ENCODE data around the gene STRIP2. TPM values are rescaled to one million over a fixed set of nuclear protein-coding genes. Genes with fewer than 3 reads are reported as not detected.
"Not testable (repeated sequence)": the region's sequence is repeated elsewhere in the genome, so short reads cannot be mapped to it uniquely, and the experiment has no call there.

The STRIP2 gene
- total RNA-seq, 1 experiment from 2014 or later: 9.9 TPM

- no peaks in the 10 kb centered on the region for H3K79me1 ChIP-seq (ENCODE audit: insufficient read depth, low read depth, low read length, poor library complexity, severe bottlenecking)
- DNase-seq: no peak
Measured at GRCh38 chr7:129471402-129471827, 37.2 kb downstream of the STRIP2 start.

GRCh38 chr7:129475931-129476330 is 41.7 kb downstream of the STRIP2 start:
- H2AFZ ChIP-seq (ENCODE audit: low read length); H3K23ac ChIP-seq (ENCODE audit: insufficient read length, low read depth, low read length); H3K27ac Mint-ChIP-seq; H2BK12ac ChIP-seq (ENCODE audit: insufficient read length, low read depth, low read length); DNase-seq; H2AK5ac ChIP-seq (ENCODE audit: insufficient read length, low read length); H2BK20ac ChIP-seq (ENCODE audit: low read depth, low read length, poor library complexity, severe bottlenecking); H2BK120ac ChIP-seq (ENCODE audit: low read depth, low read length, poor library complexity, severe bottlenecking); H3K9ac ChIP-seq (ENCODE audit: extremely low read depth, insufficient read length, low read length); H3K79me2 ChIP-seq (ENCODE audit: insufficient read depth, low read length); H4K91ac ChIP-seq (ENCODE audit: insufficient read length, low read depth, low read length); H3K18ac ChIP-seq (ENCODE audit: insufficient read length, low read depth, low read length); H3K9me3 ChIP-seq (ENCODE audit: control insufficient read depth, low read depth, low read length); H3K4ac ChIP-seq (ENCODE audit: low read depth, low read length); H2BK15ac ChIP-seq (ENCODE audit: low read depth, low read length); H3K4me1 Mint-ChIP-seq; H3K4me1 ChIP-seq (ENCODE audit: insufficient read depth, low read length); H4K20me1 ChIP-seq (ENCODE audit: control insufficient read depth, insufficient read depth, insufficient read length); H3K79me1 ChIP-seq (ENCODE audit: insufficient read depth, low read depth, low read length, poor library complexity, severe bottlenecking); H3K27ac ChIP-seq (ENCODE audit: insufficient read length, low read depth, low read length); H3K4me2 ChIP-seq (ENCODE audit: insufficient read depth, insufficient read length, low read length); H3T11ph ChIP-seq (ENCODE audit: low read length); H4K8ac ChIP-seq (replicated peaks; ENCODE audit: insufficient read length, low read depth, low read length); H3K27me3 Mint-ChIP-seq (ENCODE audit: low read depth); H3K27me3 ChIP-seq (ENCODE audit: insufficient read depth, low read length); H4K5ac ChIP-seq (ENCODE audit: insufficient read length, low read depth, low read length); H2BK5ac ChIP-seq (ENCODE audit: insufficient read length, low read length); H3K4me3 Mint-ChIP-seq; H3K14ac ChIP-seq (ENCODE audit: insufficient read depth, low read length); H3K56ac ChIP-seq (ENCODE audit: insufficient read length, low read depth, low read length); H3K23me2 ChIP-seq (ENCODE audit: insufficient read length, low read depth, low read length, poor library complexity, severe bottlenecking): not testable (repeated sequence)
- H3K9me3 Mint-ChIP-seq: peaks cover 15 to 20% of the 10 kb centered on the region in 2 experiments
- H3K36me3 Mint-ChIP-seq (ENCODE audit: insufficient read depth in 1 of 3, low read depth in 3 of 3): peaks cover 26 to 32% (median 30%) of the 10 kb centered on the region in 3 experiments
- WGBS (ENCODE audit: extremely low coverage, insufficient read length, low lambda C conversion rate): no CpG with 5 or more reads among the region's 27 CpGs

More at GRCh38 chr7:129471402-129471827, 37.2 kb downstream of the STRIP2 start:
- no peak overlapping the region for H2BK20ac ChIP-seq (ENCODE audit: low read depth, low read length, poor library complexity, severe bottlenecking)
- no peaks in the 10 kb centered on the region; the same call in 1 of the 2 replicates for H3K4me1 ChIP-seq (ENCODE audit: insufficient read depth, low read length)
- Mint-ChIP-seq H3K9me3 (peaks cover 7 to 11% of the 10 kb centered on the region in 2 experiments), H3K27me3 (ENCODE audit: low read depth) (no peaks in the 10 kb centered on the region), H3K36me3 (ENCODE audit: insufficient read depth in 1 of 3, low read depth in 3 of 3) (peaks cover 12 to 22% (median 15%) of the 10 kb centered on the region in 3 experiments), H3K27ac (no peak overlapping the region), H3K4me3 (no peak overlapping the region), H3K4me1 (peaks cover 19 to 20% of the 10 kb centered on the region in 2 experiments)
- no peaks in the 10 kb centered on the region for H4K20me1 ChIP-seq (ENCODE audit: control insufficient read depth, insufficient read depth, insufficient read length)
- H2BK5ac ChIP-seq (ENCODE audit: insufficient read length, low read length): no peak overlapping the region
- H4K91ac ChIP-seq (ENCODE audit: insufficient read length, low read depth, low read length): no peak overlapping the region
- H2BK15ac ChIP-seq (ENCODE audit: low read depth, low read length): no peak overlapping the region
- TF ChIP-seq CTCF (conservative IDR thresholded peaks at IDR 0.05): no peak
- H3K56ac ChIP-seq (ENCODE audit: insufficient read length, low read depth, low read length): no peak overlapping the region
- H4K5ac ChIP-seq (ENCODE audit: insufficient read length, low read depth, low read length): no peak overlapping the region
- no peak overlapping the region for H3K18ac ChIP-seq (ENCODE audit: insufficient read length, low read depth, low read length)
- H3K9ac ChIP-seq (ENCODE audit: extremely low read depth, insufficient read length, low read length): no peak overlapping the region
- H3K27me3 ChIP-seq (ENCODE audit: insufficient read depth, low read length): no peaks in the 10 kb centered on the region
- H3K27ac ChIP-seq (ENCODE audit: insufficient read length, low read depth, low read length): no peak overlapping the region
- H3K4ac ChIP-seq (ENCODE audit: low read depth, low read length): no peak overlapping the region
- no peak overlapping the region for H2AFZ ChIP-seq (ENCODE audit: low read length)
- no peak overlapping the region for H2BK120ac ChIP-seq (ENCODE audit: low read depth, low read length, poor library complexity, severe bottlenecking)
- H4K8ac ChIP-seq (replicated peaks; ENCODE audit: insufficient read length, low read depth, low read length): no peak overlapping the region
- H3T11ph ChIP-seq (ENCODE audit: low read length): no peak overlapping the region
- H3K4me2 ChIP-seq (ENCODE audit: insufficient read depth, insufficient read length, low read length): no peak overlapping the region
- H2BK12ac ChIP-seq (ENCODE audit: insufficient read length, low read depth, low read length): no peak overlapping the region
- H3K79me2 ChIP-seq (ENCODE audit: insufficient read depth, low read length): no peaks in the 10 kb centered on the region
- H3K23me2 ChIP-seq (ENCODE audit: insufficient read length, low read depth, low read length, poor library complexity, severe bottlenecking): no peaks in the 10 kb centered on the region
- H3K14ac ChIP-seq (ENCODE audit: insufficient read depth, low read length): no peak overlapping the region
- H2AK5ac ChIP-seq (ENCODE audit: insufficient read length, low read length): no peak overlapping the region
- no peaks in the 10 kb centered on the region for H3K9me3 ChIP-seq (ENCODE audit: control insufficient read depth, low read depth, low read length)
- no peak overlapping the region for H3K23ac ChIP-seq (ENCODE audit: insufficient read length, low read depth, low read length)
